D721Med (cell line): ENCODE results near the gene TMEM91.

Experiments used
- DNase-seq: peaks from one replicate; pipeline ENCODE4 v3.0.0; 2011; ENCODE audit warnings: low spot score; ENCODE audit not compliant: insufficient read length
- FAIRE-seq: peaks from 2 replicates; lab custom pipeline; 2011; peaks lifted over from hg19 to GRCh38; lab: Jason Lieb, UNC
- CTCF ChIP-seq: IDR thresholded peaks from 2 replicates; pipeline ENCODE4 v1.5.1; 2012; ENCODE audit warnings: mild to moderate bottlenecking, control low read depth; ENCODE audit not compliant: insufficient read depth; ENCODE audit errors: missing control alignments

Gene TMEM91

GRCh38 chr19:41357746-41358145 is 18.6 kb upstream of the TMEM91 start:
- TF ChIP-seq CTCF, result no peak
- DNase-seq (no peak), FAIRE-seq (no peak)

GRCh38 chr19:41359741-41360140 is 16.6 kb upstream of the TMEM91 start:
- FAIRE-seq, result no peak
- no peak for DNase-seq
- TF ChIP-seq CTCF, result no peak

GRCh38 chr19:41362143-41362847 is 14.0 kb upstream of the TMEM91 start:
- FAIRE-seq (no peak), DNase-seq (no peak)
- no peak for TF ChIP-seq CTCF

- DNase-seq (no peak), FAIRE-seq (no peak)
- TF ChIP-seq CTCF, result no peak
These were observed 13.0 kb upstream of the TMEM91 start for GRCh38 chr19:41363371-41363752.

GRCh38 chr19:41363753-41364523 is 12.4 kb upstream of the TMEM91 start, which contains the start of gene B9D2:
TSS of gene B9D2 (minus strand) at chr19:41364149. CDS start at chr19:41363519, 630 bp downstream.
- no peak for TF ChIP-seq CTCF
- peak; percentile 94 for DNase-seq
- no peak for FAIRE-seq

- no peak for DNase-seq
- FAIRE-seq, result no peak
- TF ChIP-seq CTCF, result no peak
These were observed 11.6 kb upstream of the TMEM91 start for GRCh38 chr19:41364524-41365391.
